Osteocyte (in vitro differentiated cells): Measurements from ENCODE around the gene ZNF541. TPM values are rescaled to one million over a fixed set of nuclear protein-coding genes. Genes with fewer than 3 reads are reported as not detected.
A peak's percentile ranks its signal among the peaks of the same experiment; 100 is the strongest.
"Not testable (repeated sequence)": the region's sequence is repeated elsewhere in the genome, so short reads cannot be mapped to it uniquely, and the experiment has no call there.

Experiments used
- DNase-seq: peaks from one replicate; pipeline ENCODE4 v3.0.0; 2021; ENCODE audit warnings: mixed read lengths; ENCODE audit not compliant: unreplicated experiment; ENCODE audit errors: extremely low spot score
- H3K27ac Mint-ChIP-seq: one replicate; pipeline ENCODE4 v1.8.0; 2021; ENCODE audit warnings: mild to moderate bottlenecking, mixed read lengths; ENCODE audit not compliant: unreplicated experiment
- H3K27me3 Mint-ChIP-seq: one replicate; pipeline ENCODE4 v1.8.0; 2021; ENCODE audit warnings: mixed read lengths; ENCODE audit not compliant: unreplicated experiment
- H3K36me3 Mint-ChIP-seq: one replicate; pipeline ENCODE4 v1.8.0; 2021; ENCODE audit warnings: mixed read lengths; ENCODE audit not compliant: unreplicated experiment
- H3K4me1 Mint-ChIP-seq: one replicate; pipeline ENCODE4 v1.8.0; 2021; ENCODE audit warnings: mixed read lengths; ENCODE audit not compliant: unreplicated experiment
- H3K4me3 Mint-ChIP-seq: one replicate; pipeline ENCODE4 v1.8.0; 2021; ENCODE audit warnings: mild to moderate bottlenecking, moderate library complexity, mixed read lengths; ENCODE audit not compliant: unreplicated experiment
- H3K9me3 Mint-ChIP-seq: one replicate; pipeline ENCODE4 v1.8.0; 2021; ENCODE audit warnings: mixed read lengths; ENCODE audit not compliant: unreplicated experiment
- CTCF ChIP-seq: fragments of 200-600 bp; sonication (generic); IDR thresholded peaks from 2 replicates; pipeline ENCODE4 v1.5.0; 2021; ENCODE audit warnings: antibody characterized with exemption, mild to moderate bottlenecking, moderate library complexity
- total RNA-seq: library from RNA; stranded (reverse); gene quantifications from 2 replicates; pipeline ENCODE4 v1.2.1, GENCODE V29; 2021

Gene ZNF541
- total RNA-seq, 1 donor from 2014 or later: not detected

GRCh38 chr19:47601180-47601904 is 28.4 kb upstream of the ZNF541 start:
- Mint-ChIP-seq H3K27me3 (no peaks in the 10 kb centered on the region), H3K9me3 (no peaks in the 10 kb centered on the region), H3K36me3 (no peaks in the 10 kb centered on the region), H3K4me3 (peak overlapping the region; percentile 77), H3K27ac (peak overlapping the region; percentile 79), H3K4me1 (peaks cover 26% of the 10 kb centered on the region)
- no peak for DNase-seq
- TF ChIP-seq CTCF: no peak

- H3K27me3 Mint-ChIP-seq: no peaks in the 10 kb centered on the region
- DNase-seq: peak; percentile 100
- no peak for TF ChIP-seq CTCF
- H3K4me1 Mint-ChIP-seq: peaks cover 26% of the 10 kb centered on the region
- H3K36me3 Mint-ChIP-seq: no peaks in the 10 kb centered on the region
- H3K4me3 Mint-ChIP-seq: peak overlapping the region; percentile 88
- H3K9me3 Mint-ChIP-seq: no peaks in the 10 kb centered on the region
- peak overlapping the region; percentile 92 for H3K27ac Mint-ChIP-seq
These were observed 27.6 kb upstream of the ZNF541 start for GRCh38 chr19:47600246-47601179.

GRCh38 chr19:47599671-47600245 is 26.8 kb upstream of the ZNF541 start:
- peak overlapping the region; percentile 92 for H3K27ac Mint-ChIP-seq
- H3K27me3 Mint-ChIP-seq: not testable (repeated sequence)

GRCh38 chr19:47598407-47599349 is 25.7 kb upstream of the ZNF541 start:
- H3K36me3 Mint-ChIP-seq: no peaks in the 10 kb centered on the region
- peak overlapping the region; percentile 88 for H3K4me3 Mint-ChIP-seq
- H3K27me3 Mint-ChIP-seq: no peaks in the 10 kb centered on the region
- H3K4me1 Mint-ChIP-seq: peaks cover 26% of the 10 kb centered on the region
- TF ChIP-seq CTCF: no peak
- H3K9me3 Mint-ChIP-seq: no peaks in the 10 kb centered on the region
- DNase-seq: no peak
- peak overlapping the region; percentile 92 for H3K27ac Mint-ChIP-seq

More at GRCh38 chr19:47599671-47600245, 26.8 kb upstream of the ZNF541 start:
- Mint-ChIP-seq H3K4me1 (peaks cover 26% of the 10 kb centered on the region), H3K4me3 (peak overlapping the region; percentile 88)
- H3K9me3 Mint-ChIP-seq, DNase-seq, H3K36me3 Mint-ChIP-seq: not testable (repeated sequence)

- Mint-ChIP-seq H3K9me3 (no peaks in the 10 kb centered on the region), H3K27ac (no peak overlapping the region), H3K4me1 (peaks cover 24% of the 10 kb centered on the region), H3K4me3 (no peak overlapping the region), H3K36me3 (no peaks in the 10 kb centered on the region), H3K27me3 (no peaks in the 10 kb centered on the region)
- no peak for TF ChIP-seq CTCF
- no peak for DNase-seq
These were observed 23.0 kb upstream of the ZNF541 start for GRCh38 chr19:47595944-47596343.
